ENCODE data around the gene SOCS7. TPM values are rescaled to one million over a fixed set of nuclear protein-coding genes. Genes with fewer than 3 reads are reported as not detected.
A peak's percentile ranks its signal among the peaks of the same experiment; 100 is the strongest.
"Not testable (repeated sequence)": the region's sequence is repeated elsewhere in the genome, so short reads cannot be mapped to it uniquely, and the experiment has no call there.

SOCS7 gene
- total and polyA plus RNA-seq, 2 experiments from 2014 or later, result 5.0 to 29.2 TPM

DNA sequence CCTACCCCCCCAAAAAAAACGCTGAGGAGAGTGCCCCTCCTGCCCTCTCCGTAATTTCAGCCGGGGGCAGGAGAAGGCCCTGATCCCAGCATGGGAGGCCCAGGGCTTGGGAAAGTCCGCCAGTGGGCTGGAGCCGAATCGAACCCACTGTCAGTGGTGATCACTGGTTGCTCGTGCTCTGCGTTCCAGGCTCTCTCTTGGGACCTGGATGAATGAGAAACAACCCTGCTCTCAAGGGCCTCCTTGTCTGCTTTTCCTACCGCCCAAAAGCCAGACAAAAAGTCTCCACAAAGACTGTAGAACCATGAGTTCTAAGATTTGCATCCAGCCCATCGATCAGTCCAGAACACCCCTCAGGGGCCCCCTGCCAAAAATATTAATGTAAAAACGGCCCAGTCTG is 84.7 kb downstream of the SOCS7 start (continued):
- TF ChIP-seq, protein P1, sequence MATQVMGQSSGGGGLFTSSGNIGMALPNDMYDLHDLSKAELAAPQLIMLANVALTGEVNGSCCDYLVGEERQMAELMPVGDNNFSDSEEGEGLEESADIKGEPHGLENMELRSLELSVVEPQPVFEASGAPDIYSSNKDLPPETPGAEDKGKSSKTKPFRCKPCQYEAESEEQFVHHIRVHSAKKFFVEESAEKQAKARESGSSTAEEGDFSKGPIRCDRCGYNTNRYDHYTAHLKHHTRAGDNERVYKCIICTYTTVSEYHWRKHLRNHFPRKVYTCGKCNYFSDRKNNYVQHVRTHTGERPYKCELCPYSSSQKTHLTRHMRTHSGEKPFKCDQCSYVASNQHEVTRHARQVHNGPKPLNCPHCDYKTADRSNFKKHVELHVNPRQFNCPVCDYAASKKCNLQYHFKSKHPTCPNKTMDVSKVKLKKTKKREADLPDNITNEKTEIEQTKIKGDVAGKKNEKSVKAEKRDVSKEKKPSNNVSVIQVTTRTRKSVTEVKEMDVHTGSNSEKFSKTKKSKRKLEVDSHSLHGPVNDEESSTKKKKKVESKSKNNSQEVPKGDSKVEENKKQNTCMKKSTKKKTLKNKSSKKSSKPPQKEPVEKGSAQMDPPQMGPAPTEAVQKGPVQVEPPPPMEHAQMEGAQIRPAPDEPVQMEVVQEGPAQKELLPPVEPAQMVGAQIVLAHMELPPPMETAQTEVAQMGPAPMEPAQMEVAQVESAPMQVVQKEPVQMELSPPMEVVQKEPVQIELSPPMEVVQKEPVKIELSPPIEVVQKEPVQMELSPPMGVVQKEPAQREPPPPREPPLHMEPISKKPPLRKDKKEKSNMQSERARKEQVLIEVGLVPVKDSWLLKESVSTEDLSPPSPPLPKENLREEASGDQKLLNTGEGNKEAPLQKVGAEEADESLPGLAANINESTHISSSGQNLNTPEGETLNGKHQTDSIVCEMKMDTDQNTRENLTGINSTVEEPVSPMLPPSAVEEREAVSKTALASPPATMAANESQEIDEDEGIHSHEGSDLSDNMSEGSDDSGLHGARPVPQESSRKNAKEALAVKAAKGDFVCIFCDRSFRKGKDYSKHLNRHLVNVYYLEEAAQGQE (IDR thresholded peaks at IDR 0.05; ENCODE audit: unreplicated experiment), result no peak
- TF ChIP-seq CREB1 (CRISPR knock-in tag; IDR thresholded peaks at IDR 0.05; ENCODE audit: low read depth), result no peak
- TF ChIP-seq NANOG (IDR thresholded peaks at IDR 0.05; ENCODE audit: borderline replicate concordance), result no peak

DNA sequence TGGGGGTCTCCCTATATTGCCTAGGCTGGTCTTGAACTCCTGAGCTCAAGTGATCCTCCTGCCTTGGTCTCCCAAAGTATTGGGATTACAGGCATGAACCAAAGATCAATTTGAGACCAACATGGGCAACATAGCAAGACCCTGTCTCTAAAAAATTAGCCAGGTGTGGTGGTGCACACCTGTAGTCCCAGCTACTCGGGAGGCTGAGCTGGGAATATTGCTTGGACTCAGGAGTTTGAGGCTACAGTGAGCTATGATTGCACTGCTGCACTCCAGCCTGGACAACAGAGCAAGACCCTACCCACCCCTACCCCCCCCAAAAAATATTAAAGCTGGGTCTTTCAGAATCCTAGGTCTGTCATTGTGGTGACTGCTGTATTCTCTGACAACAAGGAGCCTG is 85.7 kb downstream of the SOCS7 start:
- peaks cover 95% of the 10 kb centered on the region for H3K79me2 ChIP-seq (replicated peaks; ENCODE audit: insufficient read depth)
- H3K4me1 Mint-ChIP-seq, result peaks cover 68% of the 10 kb centered on the region
- H3K4me3 Mint-ChIP-seq, result not testable (repeated sequence)

DNA sequence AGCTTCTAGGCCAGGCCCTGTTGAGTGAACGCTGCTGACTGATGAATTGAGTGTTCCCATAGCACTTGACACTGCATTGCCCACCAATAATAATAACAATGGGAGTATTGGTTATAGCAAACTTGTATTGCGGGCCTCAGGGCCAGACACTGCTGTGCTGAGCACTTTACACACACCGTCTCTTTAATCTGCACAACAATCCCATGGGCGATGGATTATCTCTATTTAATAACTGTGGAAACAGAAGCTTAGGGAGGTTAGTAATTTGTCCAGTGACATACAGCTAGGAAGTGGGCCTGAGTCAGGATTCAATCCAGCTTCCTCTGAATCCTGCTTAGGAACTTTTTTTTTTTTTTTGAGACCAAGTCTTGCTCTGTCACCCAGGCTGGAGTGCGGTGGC is 87.8 kb downstream of the SOCS7 start:
- peaks cover 84% of the 10 kb centered on the region for H3K79me2 ChIP-seq (replicated peaks; ENCODE audit: insufficient read depth)
- no peaks in the 10 kb centered on the region; the same call in 2 of the 3 replicates for H3K9me3 Mint-ChIP-seq
- TF ChIP-seq, protein P1 (IDR thresholded peaks at IDR 0.05; ENCODE audit: unreplicated experiment), result no peak
- TF ChIP-seq, protein P2, sequence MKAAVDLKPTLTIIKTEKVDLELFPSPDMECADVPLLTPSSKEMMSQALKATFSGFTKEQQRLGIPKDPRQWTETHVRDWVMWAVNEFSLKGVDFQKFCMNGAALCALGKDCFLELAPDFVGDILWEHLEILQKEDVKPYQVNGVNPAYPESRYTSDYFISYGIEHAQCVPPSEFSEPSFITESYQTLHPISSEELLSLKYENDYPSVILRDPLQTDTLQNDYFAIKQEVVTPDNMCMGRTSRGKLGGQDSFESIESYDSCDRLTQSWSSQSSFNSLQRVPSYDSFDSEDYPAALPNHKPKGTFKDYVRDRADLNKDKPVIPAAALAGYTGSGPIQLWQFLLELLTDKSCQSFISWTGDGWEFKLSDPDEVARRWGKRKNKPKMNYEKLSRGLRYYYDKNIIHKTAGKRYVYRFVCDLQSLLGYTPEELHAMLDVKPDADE (IDR thresholded peaks at IDR 0.05), result no peak

More for the DNA sequence above, 85.7 kb downstream of the SOCS7 start:
- not testable (repeated sequence) for H3K27ac Mint-ChIP-seq; DNase-seq (ENCODE audit: low spot score); H3K4me2 ChIP-seq; H3K9me3 Mint-ChIP-seq; H3K27me3 ChIP-seq (ENCODE audit: insufficient read depth); H3K4me3 ChIP-seq; H3K27ac ChIP-seq (ENCODE audit: low read depth); ATAC-seq; H3K36me3 ChIP-seq (ENCODE audit: insufficient read depth); H3K9me2 ChIP-seq (ENCODE audit: insufficient read depth); H2AFZ ChIP-seq
- Histone ChIP-seq H4K20me1 (replicated peaks; ENCODE audit: insufficient read depth) (peaks cover 14% of the 10 kb centered on the region), H3K4me1 (ENCODE audit: insufficient read depth) (peaks cover 47% of the 10 kb centered on the region), H3F3A (replicated peaks; ENCODE audit: low read depth) (peaks cover 15% of the 10 kb centered on the region)
- H3K36me3 Mint-ChIP-seq (ENCODE audit: low read depth), result peaks cover 23% of the 10 kb centered on the region
- H3K27me3 Mint-ChIP-seq (ENCODE audit: insufficient read depth, low read depth, poor library complexity), result peaks cover 17% of the 10 kb centered on the region

More for the DNA sequence above, 87.8 kb downstream of the SOCS7 start:
- Mint-ChIP-seq H3K36me3 (ENCODE audit: low read depth) (peaks cover 27% of the 10 kb centered on the region), H3K27ac (peak overlapping the region; percentile 64), H3K4me3 (no peak overlapping the region; the same call in 2 of the 3 replicates), H3K4me1 (peaks cover 79% of the 10 kb centered on the region), H3K27me3 (ENCODE audit: insufficient read depth, low read depth, poor library complexity) (peaks cover 24% of the 10 kb centered on the region)
- H4K20me1 ChIP-seq (replicated peaks; ENCODE audit: insufficient read depth), result peaks cover 4% of the 10 kb centered on the region; the same call in 1 of the 2 replicates
- no peak overlapping the region for H2AFZ ChIP-seq
- H3K4me1 ChIP-seq (ENCODE audit: insufficient read depth), result peaks cover 62% of the 10 kb centered on the region
- H3K27me3 ChIP-seq (ENCODE audit: insufficient read depth), result no peaks in the 10 kb centered on the region
- peak overlapping the region; percentile 85 for H3K27ac ChIP-seq (ENCODE audit: low read depth)
- DNase-seq (ENCODE audit: low spot score) (no peak), ATAC-seq (no peak)
- no peak overlapping the region for H3K4me3 ChIP-seq
- H3K4me2 ChIP-seq, result 0 out of 2 replicates have a peak overlapping the region, but pooled peaks have one; percentile 60
- H3K36me3 ChIP-seq (ENCODE audit: insufficient read depth), result no peaks in the 10 kb centered on the region; the same call in 1 of the 2 replicates
- H3F3A ChIP-seq (replicated peaks; ENCODE audit: low read depth), result peaks cover 19% of the 10 kb centered on the region
- H3K9me2 ChIP-seq (ENCODE audit: insufficient read depth), result no peaks in the 10 kb centered on the region
